Natural killer cell (primary cell): ENCODE data around the gene ZNF438. TPM values are rescaled to one million over a fixed set of nuclear protein-coding genes. Genes with fewer than 3 reads are reported as not detected.

Source experiments
- ATAC-seq, 3 donors: fragments of 150-1000 bp in 2 of 3; fragments of 200-7000 bp in 1 of 3; cut with Tn5 transposase; 1 replicate in 1 of 3; 2 replicates in 2 of 3; pipeline ENCODE4 v1.10.0; 2021; ENCODE audit warnings: mild to moderate bottlenecking in 2 of 3, moderate library complexity in 2 of 3
- DNase-seq, 2 donors: peaks; one replicate each; pipeline versions ENCODE4 v3.0.0 to v3.0.0-alpha.2; 2013 to 2021; ENCODE audit warnings: mixed read lengths in 1 of 2
- H3K27ac ChIP-seq: one replicate; pipeline ENCODE4 v1.5.1; 2013; ENCODE audit warnings: mild to moderate bottlenecking, low read length
- H3K27me3 ChIP-seq: one replicate; pipeline ENCODE4 v1.6.1; 2013; ENCODE audit warnings: low read length; ENCODE audit not compliant: control insufficient read depth, insufficient read depth
- H3K36me3 ChIP-seq: one replicate; pipeline ENCODE4 v1.6.1; 2013; ENCODE audit warnings: low read length; ENCODE audit not compliant: control insufficient read depth, insufficient read depth
- H3K4me1 ChIP-seq: one replicate; pipeline ENCODE4 v1.6.1; 2013; ENCODE audit warnings: low read length; ENCODE audit not compliant: control insufficient read depth, insufficient read depth
- H3K4me3 ChIP-seq: one replicate; pipeline ENCODE4 v1.5.1; 2013; ENCODE audit warnings: low read length
- H3K9me3 ChIP-seq: one replicate; pipeline ENCODE4 v1.6.1; 2013; ENCODE audit warnings: low read length; ENCODE audit not compliant: control insufficient read depth, insufficient read depth
- H3K27ac Mint-ChIP-seq, 2 donors: one replicate each; pipeline ENCODE4 v1.8.0; 2022; ENCODE audit warnings: mild to moderate bottlenecking in 2 of 2, mixed read lengths in 2 of 2, moderate library complexity in 1 of 2
- H3K27me3 Mint-ChIP-seq, 2 donors: one replicate each; pipeline ENCODE4 v1.8.0; 2022; ENCODE audit warnings: low read depth in 2 of 2, mixed read lengths in 2 of 2
- H3K36me3 Mint-ChIP-seq: one replicate; pipeline ENCODE4 v1.8.0; 2022; ENCODE audit warnings: mixed read lengths
- H3K4me1 Mint-ChIP-seq, 2 donors: one replicate each; pipeline ENCODE4 v1.8.0; 2022; ENCODE audit warnings: mixed read lengths in 2 of 2
- H3K4me3 Mint-ChIP-seq: one replicate; pipeline ENCODE4 v1.8.0; 2022; ENCODE audit warnings: mild to moderate bottlenecking, moderate library complexity, mixed read lengths
- H3K9me3 Mint-ChIP-seq, 2 donors: one replicate each; pipeline ENCODE4 v1.8.0; 2022; ENCODE audit warnings: mixed read lengths in 2 of 2
- CTCF ChIP-seq: fragments of 200-600 bp; IDR thresholded peaks from one replicate; pipeline ENCODE4 v1.8.0; 2022; ENCODE audit warnings: antibody characterized with exemption
- WGBS: methylation state at CpG from one replicate; pipeline ENCODE4 v1.1.7; 2013; ENCODE audit warnings: missing lambda C conversion rate; ENCODE audit not compliant: insufficient coverage; 5-methylcytosine and 5-hydroxymethylcytosine counted together
- intact Hi-C: fragments of 100-400 bp; cut with micrococcal nuclease; formaldehyde crosslinking; loops from one replicate; pipeline ENCODE4 v1.14.2; 2022
- total RNA-seq, 4 donors: library from RNA; stranded (reverse); fragments of 120-200 nt in 1 of 4; gene quantifications; one replicate each; pipeline versions ENCODE4 v1.2.3 to v1.2.4, GENCODE V29; 2013 to 2022

The ZNF438 gene
- total RNA-seq, 3 donors from 2014 or later (not counting 1 experiment from before 2014, with no cell fraction given), result 2.2 to 3.7 (median 3.7) TPM

GRCh38 chr10:30988831-30989435 lies 42.7 kb downstream of the ZNF438 start:
- no peak overlapping the region for H3K4me3 Mint-ChIP-seq
- H3K9me3 ChIP-seq, result no peaks in the 10 kb centered on the region
- no peaks in the 10 kb centered on the region for H3K27me3 ChIP-seq
- no CpG with 5 or more reads among the region's 1 CpG for WGBS
- DNase-seq (no peak), ATAC-seq (no peak)
- H3K4me1 Mint-ChIP-seq, result no peaks in the 10 kb centered on the region
- no peaks in the 10 kb centered on the region for H3K9me3 Mint-ChIP-seq
- H3K4me3 ChIP-seq, result no peak overlapping the region
- H3K36me3 Mint-ChIP-seq, result no peaks in the 10 kb centered on the region
- no peaks in the 10 kb centered on the region for H3K4me1 ChIP-seq
- no peak overlapping the region for H3K27ac Mint-ChIP-seq
- no peak overlapping the region for H3K27ac ChIP-seq
- no peaks in the 10 kb centered on the region for H3K27me3 Mint-ChIP-seq
- H3K36me3 ChIP-seq, result no peaks in the 10 kb centered on the region
- no peak for TF ChIP-seq CTCF
- intact Hi-C loops, result no loop called here

- TF ChIP-seq CTCF, result no peak
- DNase-seq (no peak), ATAC-seq (no peak)
- WGBS, result 87% methylated on average over 4 of the region's 5 CpGs
- no peak overlapping the region for H3K27ac Mint-ChIP-seq
- peaks cover 0 to 3% of the 10 kb centered on the region in 2 donors for H3K9me3 Mint-ChIP-seq
- Histone ChIP-seq H3K36me3 (no peaks in the 10 kb centered on the region), H3K27ac (no peak overlapping the region), H3K9me3 (peaks cover 5% of the 10 kb centered on the region), H3K27me3 (no peaks in the 10 kb centered on the region), H3K4me3 (no peak overlapping the region), H3K4me1 (no peaks in the 10 kb centered on the region)
- H3K4me3 Mint-ChIP-seq, result no peak overlapping the region
- no peaks in the 10 kb centered on the region for H3K27me3 Mint-ChIP-seq
- H3K36me3 Mint-ChIP-seq, result no peaks in the 10 kb centered on the region
- intact Hi-C loops, result no loop called here
- H3K4me1 Mint-ChIP-seq, result peaks cover 5 to 6% of the 10 kb centered on the region in 2 donors
Measured at GRCh38 chr10:30987463-30987862, 44.2 kb downstream of the ZNF438 start.

GRCh38 chr10:30986053-30986555 lies 45.6 kb downstream of the ZNF438 start:
- Histone ChIP-seq H3K4me3 (no peak overlapping the region), H3K27me3 (no peaks in the 10 kb centered on the region), H3K27ac (no peak overlapping the region), H3K9me3 (peaks cover 5% of the 10 kb centered on the region), H3K4me1 (no peaks in the 10 kb centered on the region), H3K36me3 (no peaks in the 10 kb centered on the region)
- DNase-seq (no peak), ATAC-seq (no peak)
- Mint-ChIP-seq H3K9me3 (peaks cover 0 to 3% of the 10 kb centered on the region in 2 donors), H3K27me3 (no peaks in the 10 kb centered on the region), H3K4me3 (no peak overlapping the region), H3K27ac (no peak overlapping the region), H3K36me3 (no peaks in the 10 kb centered on the region), H3K4me1 (peaks cover 5 to 6% of the 10 kb centered on the region in 2 donors)
- no peak for TF ChIP-seq CTCF
- intact Hi-C loops, result no loop called here
- 93% methylated on average over 2 of the region's 3 CpGs for WGBS

GRCh38 chr10:30985512-30985911 lies 46.2 kb downstream of the ZNF438 start:
- no CpG with 5 or more reads among the region's 1 CpG for WGBS
- no peak for TF ChIP-seq CTCF
- Mint-ChIP-seq H3K36me3 (no peaks in the 10 kb centered on the region), H3K9me3 (peaks cover 0 to 3% of the 10 kb centered on the region in 2 donors), H3K27me3 (no peaks in the 10 kb centered on the region), H3K4me1 (peaks cover 5 to 6% of the 10 kb centered on the region in 2 donors), H3K27ac (no peak overlapping the region), H3K4me3 (no peak overlapping the region)
- H3K36me3 ChIP-seq, result no peaks in the 10 kb centered on the region
- no peaks in the 10 kb centered on the region for H3K4me1 ChIP-seq
- DNase-seq (no peak), ATAC-seq (no peak)
- H3K27me3 ChIP-seq, result no peaks in the 10 kb centered on the region
- no peak overlapping the region for H3K4me3 ChIP-seq
- H3K27ac ChIP-seq, result no peak overlapping the region
- intact Hi-C loops, result no loop called here
- peaks cover 5% of the 10 kb centered on the region for H3K9me3 ChIP-seq
